HG02798 (cell line): ENCODE measurements around the gene ASF1B.
"Not testable (repeated sequence)": the region's sequence is repeated elsewhere in the genome, so short reads cannot be mapped to it uniquely, and the experiment has no call there.

Experiments used
- ATAC-seq: cut with Tn5 transposase; IDR thresholded peaks from one replicate; pipeline ENCODE4 v1.9.1; 2021; ENCODE audit warnings: mild to moderate bottlenecking; ENCODE audit not compliant: unreplicated experiment, poor library complexity

The ASF1B gene

GRCh38 chr19:14160017-14160703, 23.8 kb upstream of the ASF1B start:
- ATAC-seq: no peak

- no peak for ATAC-seq
Observed at GRCh38 chr19:14159059-14159458, 22.7 kb upstream of the ASF1B start.

- ATAC-seq: no peak
Observed at GRCh38 chr19:14158276-14159023, 22.1 kb upstream of the ASF1B start.

- ATAC-seq: no peak
Observed at GRCh38 chr19:14156971-14157717, 20.8 kb upstream of the ASF1B start.

GRCh38 chr19:14156122-14156521, 19.7 kb upstream of the ASF1B start:
- no peak for ATAC-seq

- ATAC-seq: no peak
Observed at GRCh38 chr19:14155371-14155770, 19.0 kb upstream of the ASF1B start.

- ATAC-seq: no peak
Observed at GRCh38 chr19:14152713-14153112, 16.3 kb upstream of the ASF1B start.

- ATAC-seq: no peak
Observed at GRCh38 chr19:14150770-14151661, 14.6 kb upstream of the ASF1B start.

GRCh38 chr19:14150041-14150769, 13.8 kb upstream of the ASF1B start:
- no peak for ATAC-seq

- ATAC-seq: no peak
Observed at GRCh38 chr19:14149509-14149994, 13.2 kb upstream of the ASF1B start.

- ATAC-seq: no peak
Observed at GRCh38 chr19:14148751-14149410, 12.5 kb upstream of the ASF1B start.

GRCh38 chr19:14147797-14148605, 11.6 kb upstream of the ASF1B start:
- ATAC-seq: no peak

- no peak for ATAC-seq
Observed at GRCh38 chr19:14146789-14147216, 10.4 kb upstream of the ASF1B start.

- ATAC-seq: not testable (repeated sequence)
Observed at GRCh38 chr19:14146169-14146568, 9.8 kb upstream of the ASF1B start.

GRCh38 chr19:14145381-14145780, 9.0 kb upstream of the ASF1B start:
- ATAC-seq: no peak

- no peak for ATAC-seq
Observed at GRCh38 chr19:14142262-14143190, 6.1 kb upstream of the ASF1B start.

- no peak for ATAC-seq
Observed at GRCh38 chr19:14141041-14141440, 4.7 kb upstream of the ASF1B start.
